HG03135 (cell line): ENCODE results near the gene RFFL.
"Not testable (repeated sequence)": the region's sequence is repeated elsewhere in the genome, so short reads cannot be mapped to it uniquely, and the experiment has no call there.

Experiments used
- ATAC-seq: cut with Tn5 transposase; IDR thresholded peaks from one replicate; pipeline ENCODE4 v1.9.1; 2021; ENCODE audit warnings: mild to moderate bottlenecking, moderate library complexity; ENCODE audit not compliant: unreplicated experiment

Gene RFFL, protein sequence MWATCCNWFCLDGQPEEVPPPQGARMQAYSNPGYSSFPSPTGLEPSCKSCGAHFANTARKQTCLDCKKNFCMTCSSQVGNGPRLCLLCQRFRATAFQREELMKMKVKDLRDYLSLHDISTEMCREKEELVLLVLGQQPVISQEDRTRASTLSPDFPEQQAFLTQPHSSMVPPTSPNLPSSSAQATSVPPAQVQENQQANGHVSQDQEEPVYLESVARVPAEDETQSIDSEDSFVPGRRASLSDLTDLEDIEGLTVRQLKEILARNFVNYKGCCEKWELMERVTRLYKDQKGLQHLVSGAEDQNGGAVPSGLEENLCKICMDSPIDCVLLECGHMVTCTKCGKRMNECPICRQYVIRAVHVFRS

GRCh38 chr17:35063514-35064223, at the start of gene RFFL:
TSS of gene RFFL (minus strand) at chr17:35063707. CDS start at chr17:35026553, 37,154 bp downstream.
- ATAC-seq: peak; percentile 88

DNA sequence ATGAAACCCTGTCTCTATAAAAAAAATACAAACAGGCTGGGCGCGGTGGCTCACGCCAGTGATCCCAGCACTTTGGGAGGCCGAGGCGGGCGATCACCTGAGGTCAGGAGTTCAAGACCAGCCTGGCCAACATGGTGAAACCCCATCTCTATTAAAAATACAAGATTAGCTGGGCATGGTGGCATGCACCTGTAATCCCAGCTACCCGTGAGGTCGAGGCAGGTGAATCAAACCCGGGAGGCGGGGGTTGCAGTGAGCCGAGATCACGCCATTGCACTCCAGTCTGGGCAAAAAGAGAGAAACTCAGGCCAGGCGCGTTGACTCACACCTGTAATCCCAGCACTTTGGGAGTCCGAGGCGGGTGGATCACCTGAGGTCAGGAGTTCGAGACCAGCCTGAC, 47.3 kb upstream of the RFFL start:
- not testable (repeated sequence) for ATAC-seq

DNA sequence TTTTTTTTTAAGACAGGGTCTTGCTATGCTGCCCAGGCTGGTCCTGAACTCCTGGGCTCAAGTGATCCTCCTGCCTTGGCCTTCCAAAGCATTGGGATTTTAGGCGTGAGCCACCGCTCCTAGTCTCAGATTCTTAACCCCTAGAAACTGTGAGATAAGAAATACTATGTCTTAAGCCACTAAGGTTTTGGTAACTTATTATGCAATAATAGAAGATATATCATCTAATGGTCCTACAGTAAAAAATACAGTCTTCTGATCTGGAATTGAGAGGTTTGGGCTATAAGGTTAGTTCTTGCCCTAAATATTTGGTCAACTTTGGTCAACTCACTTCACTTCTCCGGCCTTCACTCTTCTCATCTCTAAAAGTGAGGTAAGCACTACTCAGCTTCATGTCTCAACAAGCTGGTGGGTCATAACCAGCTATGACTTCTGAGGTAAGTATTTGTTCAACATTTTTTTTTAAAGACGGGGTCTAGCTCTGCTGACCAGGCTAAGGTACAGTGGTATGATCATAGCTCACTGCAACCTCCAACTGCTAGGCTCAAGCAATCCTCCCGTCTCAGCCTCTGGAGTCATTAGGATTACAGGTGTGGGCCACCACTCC, 41.4 kb upstream of the RFFL start:
- ATAC-seq: no peak

DNA sequence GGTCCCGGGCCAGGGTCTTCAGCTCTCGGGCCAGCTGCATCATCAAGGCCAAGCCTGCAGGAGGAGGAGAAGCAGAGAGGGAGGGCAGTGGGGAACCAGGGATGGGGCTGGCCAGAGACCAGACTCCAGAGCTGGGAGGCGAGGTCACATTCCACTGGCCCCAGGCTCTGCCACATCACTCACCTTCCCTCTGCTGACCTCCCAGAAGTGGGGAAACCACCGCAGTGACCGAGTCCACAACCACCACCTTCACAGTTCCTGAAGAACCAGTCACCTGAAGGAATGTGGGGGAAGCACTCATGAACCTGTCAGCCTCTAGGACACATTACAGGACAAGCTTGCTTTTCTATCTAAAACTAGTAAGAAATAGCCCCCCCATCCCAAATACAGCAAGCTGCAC, 39.8 kb upstream of the RFFL start:
- ATAC-seq: no peak

- ATAC-seq: no peak
These were observed 38.2 kb upstream of the RFFL start for GRCh38 chr17:35101725-35102124.

- no peak for ATAC-seq
These were observed 37.5 kb upstream of the RFFL start for GRCh38 chr17:35101036-35101435.

DNA sequence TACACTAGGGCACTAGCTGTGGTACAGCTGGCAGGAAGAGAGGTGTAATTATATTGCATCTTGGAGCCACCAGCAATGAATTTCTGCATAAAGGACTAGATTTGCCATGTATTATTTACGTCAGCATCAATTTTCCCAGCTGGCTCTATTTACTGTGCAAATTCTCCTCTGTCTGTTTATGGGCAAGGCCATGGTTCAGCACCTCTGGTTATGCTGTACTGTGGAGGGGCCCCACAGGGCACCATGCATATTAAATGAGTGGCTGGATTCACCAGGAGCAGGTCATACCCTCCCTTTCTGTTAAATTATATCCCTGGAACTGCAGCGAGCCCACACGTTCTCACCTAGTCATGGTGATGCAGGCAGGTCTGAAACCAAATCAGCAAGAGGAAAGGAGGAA, 36.4 kb upstream of the RFFL start:
- no peak for ATAC-seq

DNA sequence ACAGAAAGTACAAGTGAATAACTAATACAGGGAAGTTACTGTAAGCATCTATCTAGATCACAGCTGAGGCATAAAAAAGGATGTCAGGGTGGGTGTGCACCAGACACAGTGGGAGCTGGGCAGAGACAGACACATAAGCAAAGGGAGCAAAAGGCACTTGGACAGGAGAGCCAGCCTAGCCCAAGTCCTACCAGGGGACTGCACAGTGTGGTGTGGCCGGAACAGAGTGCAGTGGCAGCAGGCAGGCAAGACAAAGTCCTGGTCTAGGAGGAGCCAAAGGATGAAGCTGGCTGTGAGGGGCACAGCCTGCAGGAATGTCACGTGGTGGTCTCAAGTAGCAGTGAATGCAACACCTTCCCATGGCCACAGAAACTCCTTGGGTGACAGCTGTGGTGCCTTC, 34.3 kb upstream of the RFFL start:
- no peak for ATAC-seq

- ATAC-seq: no peak
These were observed 32.2 kb upstream of the RFFL start for GRCh38 chr17:35095741-35096140.

DNA sequence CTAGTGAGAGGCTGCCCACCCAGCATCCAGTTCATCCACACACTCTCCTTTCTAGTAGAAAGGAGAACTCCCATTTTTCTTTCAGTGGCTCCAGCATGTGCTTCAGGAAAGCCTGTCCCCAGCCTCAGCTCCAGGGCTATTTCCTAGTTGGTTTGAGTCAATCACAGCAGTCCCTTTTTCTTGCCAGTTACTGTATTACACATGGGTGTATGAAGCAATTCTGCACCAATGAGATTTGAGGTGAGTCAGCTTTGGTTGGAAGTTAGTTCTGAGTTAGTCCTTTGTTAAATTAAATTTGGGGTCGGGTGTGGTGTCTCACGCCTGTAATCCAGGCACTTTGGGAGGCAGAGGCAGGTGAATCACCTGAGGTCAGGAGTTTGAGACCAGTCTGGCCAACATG, 31.4 kb upstream of the RFFL start:
- ATAC-seq: no peak

DNA sequence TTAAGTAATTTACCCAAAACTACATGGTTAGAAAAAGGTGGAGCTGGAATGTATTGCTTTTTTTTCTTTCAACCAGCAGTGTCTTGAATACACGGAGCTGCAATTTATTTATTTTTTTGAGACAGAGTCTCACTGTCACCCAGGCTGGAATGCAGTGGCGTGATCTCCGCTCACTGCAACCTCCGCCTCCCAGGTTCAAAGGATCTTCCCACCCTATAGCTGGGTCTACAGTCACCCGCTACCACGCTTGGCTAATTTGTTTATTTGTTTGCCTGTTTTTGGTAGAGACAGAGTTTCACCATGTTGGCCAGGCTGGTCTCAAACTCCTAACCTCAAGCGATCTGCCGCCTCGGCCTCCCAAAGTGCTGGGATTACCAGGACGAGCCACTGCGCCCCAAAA, 27.2 kb upstream of the RFFL start:
- not testable (repeated sequence) for ATAC-seq

DNA sequence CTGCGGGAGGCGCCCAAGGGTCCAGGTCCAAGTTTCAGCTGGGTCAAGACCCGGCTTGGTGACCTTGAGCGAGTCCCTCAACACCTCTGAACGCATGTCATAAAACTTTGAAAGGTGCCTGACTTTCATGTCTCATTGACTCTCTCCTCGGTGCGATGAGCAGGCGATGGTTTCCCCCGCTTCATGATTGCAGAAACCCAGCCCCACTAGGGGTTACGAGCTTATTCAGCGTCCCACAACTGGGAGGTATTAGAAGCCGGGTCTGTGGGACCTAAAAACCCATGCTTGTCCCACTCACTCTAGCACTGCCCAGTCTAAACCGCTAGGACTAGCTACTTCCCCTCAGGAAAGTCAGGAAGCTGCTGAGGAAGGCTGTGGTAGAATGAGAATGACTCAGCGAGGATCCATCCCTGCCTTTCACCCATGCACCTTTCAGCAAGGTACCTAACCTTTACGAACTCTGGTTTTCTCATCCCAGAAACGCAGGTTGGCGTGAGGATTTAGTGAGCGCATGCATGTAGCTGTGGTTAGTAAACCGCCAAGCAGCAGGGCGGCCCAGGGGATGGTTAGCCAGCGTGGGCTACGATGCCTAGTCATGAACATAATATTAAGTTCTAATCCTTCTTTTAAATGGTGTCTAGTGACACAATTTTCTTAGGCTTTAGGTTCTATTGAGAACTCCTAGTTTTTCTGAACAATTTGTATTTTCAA, 26.2 kb upstream of the RFFL start:
- ATAC-seq: peak; percentile 26

- peak; percentile 80 for ATAC-seq
These were observed 25.5 kb upstream of the RFFL start for GRCh38 chr17:35088881-35089585.

GRCh38 chr17:35088356-35088880, 24.9 kb upstream of the RFFL start:
- ATAC-seq: peak; percentile 3

- ATAC-seq: no peak
These were observed 24.3 kb upstream of the RFFL start for GRCh38 chr17:35087731-35088355.

GRCh38 chr17:35086931-35087573, 23.5 kb upstream of the RFFL start:
- ATAC-seq: no peak

- ATAC-seq: no peak
These were observed 22.7 kb upstream of the RFFL start for GRCh38 chr17:35086164-35086563.

GRCh38 chr17:35084987-35085386, 21.5 kb upstream of the RFFL start:
- ATAC-seq: no peak

GRCh38 chr17:35083071-35083470, 19.6 kb upstream of the RFFL start:
- ATAC-seq: no peak
